K562 (cell line): ENCODE measurements around the gene CAPS. TPM values are rescaled to one million over a fixed set of nuclear protein-coding genes. Genes with fewer than 3 reads are reported as not detected.
"Not testable (repeated sequence)": the region's sequence is repeated elsewhere in the genome, so short reads cannot be mapped to it uniquely, and the experiment has no call there.

Source experiments
- ATAC-seq: fragments of 200-7000 bp; cut with Tn5 transposase; 3 replicates; pipeline ENCODE4 v1.9.1; 2020; ENCODE audit warnings: moderate library complexity
- BruUV-seq: library from RNA; stranded (reverse); fragments of 400-500 nt; replicated peaks from 2 replicates; lab custom pipeline; 2021; lab: Mats Ljungman, UMichigan
- CTCF ChIA-PET: fragments of 300-600 bp; formaldehyde crosslinking; extraction: SDS; loops from one replicate; lab custom pipeline; 2021; ENCODE audit warnings: low intra/inter-chr PET ratio; lab: Yijun Ruan, JAX
- POLR2A ChIA-PET: fragments of 300-600, 350-650 bp; sonication (Branson Sonifier 250); formaldehyde crosslinking; extraction: SDS; loops from one replicate; lab custom pipeline; 2021; ENCODE audit warnings: antibody characterized with exemption, inconsistent platforms; lab: Yijun Ruan, JAX
- DNase-seq, 4 experiments: peaks; one replicate each; pipeline versions ENCODE4 v3.0.0 to v3.0.0-alpha.2; 2011 to 2018; ENCODE audit warnings: low spot score in 3 of 4, mixed read lengths in 3 of 4; ENCODE audit errors: extremely low read depth in 1 of 4
- FAIRE-seq: peaks from 2 replicates; lab custom pipeline; 2011; peaks lifted over from hg19 to GRCh38; lab: Jason Lieb, UNC
- H2AFZ ChIP-seq: 2 replicates; pipeline ENCODE4 v1.6.0; 2011; ENCODE audit warnings: low read depth, low read length, control low read depth, inconsistent platforms
- H3K27ac ChIP-seq: fragments of 200-600 bp; 3 replicates; pipeline ENCODE4 v1.8.0; 2011; ENCODE audit warnings: low read depth, mild to moderate bottlenecking, control low read depth, inconsistent platforms, low read length, moderate library complexity, mixed read lengths; ENCODE audit errors: extremely low read depth
- H3K27me3 ChIP-seq, 2 experiments: fragments of 300-600 bp in 1 of 2; 2 replicates in 1 of 2; 3 replicates in 1 of 2; pipeline versions ENCODE4 v1.6.0 to v1.8.0; 2011; ENCODE audit warnings: inconsistent platforms in 2 of 2, low read length in 2 of 2, mild to moderate bottlenecking in 1 of 2, mixed read lengths in 1 of 2, moderate library complexity in 1 of 2; ENCODE audit not compliant: control insufficient read depth in 2 of 2, insufficient read depth in 2 of 2
- H3K36me3 ChIP-seq: fragments of 300-600 bp; 3 replicates; pipeline ENCODE4 v1.8.0; 2011; ENCODE audit warnings: mild to moderate bottlenecking, low read length, inconsistent platforms; ENCODE audit not compliant: control insufficient read depth, insufficient read depth
- H3K4me1 ChIP-seq, 2 experiments: fragments of 200-600 bp in 1 of 2; replicated peaks in 1 of 2; 2 replicates in 1 of 2; 3 replicates in 1 of 2; pipeline versions ENCODE4 v1.5.1 to v1.8.0; 2011; ENCODE audit warnings: inconsistent platforms in 2 of 2, low read length in 2 of 2, mild to moderate bottlenecking in 1 of 2, mixed read lengths in 1 of 2, moderate library complexity in 1 of 2; ENCODE audit not compliant: control insufficient read depth in 2 of 2, insufficient read depth in 2 of 2
- H3K4me2 ChIP-seq: 2 replicates; pipeline ENCODE4 v1.6.1; 2011; ENCODE audit warnings: low read length, control low read depth, inconsistent platforms, mixed read lengths; ENCODE audit not compliant: insufficient read depth
- H3K4me3 ChIP-seq: fragments of 200-600 bp; sonication (generic), shearing (Covaris generic); 2 replicates; pipeline ENCODE4 v1.5.1; 2016; ENCODE audit warnings: control low read depth, inconsistent platforms
- H3K79me2 ChIP-seq: fragments of 200-600 bp; 3 replicates; pipeline ENCODE4 v1.8.0; 2011; ENCODE audit warnings: low read length, inconsistent platforms; ENCODE audit not compliant: control insufficient read depth, insufficient read depth
- H3K9ac ChIP-seq, 2 experiments: 2 replicates each; pipeline versions ENCODE4 v1.6.0 to v1.6.1; 2011; ENCODE audit warnings: low read depth in 2 of 2, low read length in 2 of 2, control low read depth in 1 of 2, inconsistent platforms in 1 of 2, mild to moderate bottlenecking in 1 of 2, mixed read lengths in 1 of 2; ENCODE audit not compliant: insufficient read depth in 1 of 2
- H3K9me1 ChIP-seq: one replicate; pipeline ENCODE4 v1.6.0; 2011; ENCODE audit warnings: inconsistent platforms, mild to moderate bottlenecking, low read length, moderate library complexity; ENCODE audit not compliant: control insufficient read depth, insufficient read depth
- H3K9me3 ChIP-seq: replicated peaks from 2 replicates; pipeline ENCODE4 v1.5.1; 2011; ENCODE audit warnings: low read depth, low read length, inconsistent platforms; ENCODE audit not compliant: control insufficient read depth, insufficient read depth
- H4K20me1 ChIP-seq: replicated peaks from 2 replicates; pipeline ENCODE4 v1.6.1; 2011; ENCODE audit warnings: low read length, inconsistent platforms, mixed read lengths; ENCODE audit not compliant: control insufficient read depth, insufficient read depth
- NFIC ChIP-seq: fragments of 450-650 bp; IDR thresholded peaks from 2 replicates; pipeline ENCODE4 v1.6.1; 2017; ENCODE audit warnings: mild to moderate bottlenecking, inconsistent platforms
- SMARCE1 ChIP-seq: fragments of 450-650 bp; IDR thresholded peaks from 2 replicates; pipeline ENCODE4 v1.7.1; 2016; ENCODE audit warnings: mild to moderate bottlenecking
- ZNF12 ChIP-seq: sonication (generic); formaldehyde crosslinking; IDR thresholded peaks from 2 replicates; pipeline ENCODE4 v1.4.0; 2020; ENCODE audit warnings: mild to moderate bottlenecking, missing genetic modification reagents
- WGBS: fragments of 100-300 bp; shearing (Covaris generic); methylation state at CpG from one replicate; pipeline ENCODE4 v1.1.6; 2016; ENCODE audit warnings: low coverage, mixed read lengths; ENCODE audit not compliant: insufficient coverage; ENCODE audit errors: missing lambda C conversion rate; 5-methylcytosine and 5-hydroxymethylcytosine counted together
- in situ Hi-C: fragments of 300-500 bp; cut with MboI; formaldehyde crosslinking; loops from 4 replicates; pipeline ENCODE4 v1.15.0; 2018; ENCODE audit warnings: inconsistent platforms, mixed read lengths
- intact Hi-C: fragments of 100-400 bp; cut with micrococcal nuclease; formaldehyde crosslinking; loops from 2 replicates; pipeline ENCODE4 v1.14.2; 2022
- polyA plus RNA-seq, 8 experiments: library from polyadenylated mRNA; depleted of rRNA in 4 of 8; stranded (reverse) in 5 of 8; unstranded in 3 of 8; fragments of >200 nt; fragmentation: Nextera tagmentation in 2 of 8; fragmentation: Illumina TruSeq in 1 of 8; extraction: Ambion mirVana in 2 of 8; extraction: Trizol in 1 of 8; gene quantifications; 2 replicates each; pipeline versions ENCODE4 v1.2.1 to v1.2.3, GENCODE V29; 2011 to 2014; ENCODE audit warnings: inconsistent platforms in 1 of 8, missing spikeins in 1 of 8
- total RNA-seq, 7 experiments: library from RNA; depleted of rRNA in 6 of 7; stranded (reverse); fragments of >200 nt in 6 of 7; fragmentation: Illumina TruSeq in 2 of 7; extraction: Trizol in 2 of 7; gene quantifications; 2 replicates each; pipeline versions ENCODE4 v1.2.1 to v1.2.3, GENCODE V29; 2011 to 2021; ENCODE audit warnings: low replicate concordance in 1 of 7

Gene CAPS
- total and polyA plus RNA-seq, 9 of the 15 experiments (the other 6 are each of a cell fraction or from before 2014, with no cell fraction given): 0.15 to 4.0 (median 0.91) TPM

DNA sequence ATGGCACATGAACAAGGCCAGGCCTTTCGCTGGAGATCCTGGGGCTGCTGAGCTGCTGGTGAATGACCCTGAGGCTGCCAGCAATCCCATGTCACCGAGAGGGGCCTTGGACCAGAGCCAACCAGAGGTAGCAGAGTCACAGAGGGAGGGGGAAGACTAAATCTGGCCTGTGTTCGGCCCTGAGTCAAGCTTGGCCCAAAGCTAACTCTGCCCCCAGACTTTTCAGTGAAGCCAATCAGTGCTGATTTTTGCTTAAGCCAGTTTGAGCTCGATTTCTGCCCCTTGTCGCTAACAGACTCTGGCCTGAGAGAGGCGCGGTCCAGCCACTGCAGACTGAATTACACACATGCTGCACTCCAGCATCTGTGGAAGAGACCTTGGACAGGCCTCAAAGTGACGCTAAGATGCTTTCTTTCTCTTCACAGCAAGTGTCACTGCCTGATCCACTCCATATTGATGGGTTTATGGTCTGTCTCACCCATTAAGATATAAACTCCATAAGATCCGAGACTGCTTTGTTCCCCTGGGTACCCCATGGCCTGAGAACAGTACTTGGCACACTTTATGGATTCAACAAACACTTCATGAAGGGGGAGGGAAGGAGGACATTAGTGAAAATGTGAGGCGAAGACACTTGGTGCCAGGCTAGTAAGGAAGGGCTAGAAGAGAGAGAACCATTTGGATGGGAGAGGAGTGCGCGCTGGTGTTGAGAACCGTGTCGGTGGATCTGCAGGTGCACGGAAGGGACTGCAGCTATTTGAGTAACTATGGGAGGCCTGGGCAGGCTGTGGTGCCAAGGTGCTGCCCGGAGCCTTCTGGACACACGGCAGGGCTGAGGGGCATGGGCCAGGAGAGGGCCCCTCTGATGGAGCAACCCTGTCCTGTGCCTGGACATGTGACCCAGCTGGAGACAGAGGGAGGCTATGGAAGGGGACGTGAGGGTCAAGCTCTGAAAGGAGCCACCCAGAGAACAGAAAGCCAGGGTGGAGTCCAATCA, 46.2 kb downstream of the CAPS start:
- 82% methylated on average over 16 of the region's 18 CpGs for WGBS
- intact Hi-C loops: no loop called here
- TF ChIP-seq ZNF12 (no peak), NFIC (peak; percentile 69), SMARCE1 (no peak)

GRCh38 chr19:5961641-5961968, 47.6 kb downstream of the CAPS start:
- Histone ChIP-seq H3K36me3 (peaks cover 40% of the 10 kb centered on the region; the same call in 2 of the 3 replicates), H3K9ac (peak overlapping the region in 1 of 2 experiments; percentile 72; a peak in 2 of 4 replicates), H3K79me2 (peaks cover 95% of the 10 kb centered on the region), H3K4me1 (peaks cover 6 to 35% of the 10 kb centered on the region in 2 experiments; a peak in 3 of 5 replicates), H4K20me1 (peaks cover 77% of the 10 kb centered on the region)
- H3K4me3 ChIP-seq, intact Hi-C loops, ATAC-seq, H3K9me3 ChIP-seq, H3K4me2 ChIP-seq, H3K27ac ChIP-seq, H2AFZ ChIP-seq, FAIRE-seq, H3K27me3 ChIP-seq, H3K9me1 ChIP-seq, BruUV-seq, DNase-seq, in situ Hi-C loops: not testable (repeated sequence)
- POLR2A ChIA-PET: interaction anchor here (0.5 kb wide), 1 partner anchor 171 kb away, joined by 3 read pairs; the partner anchor contains the start of gene DUS3L
- WGBS: 91% methylated on average over 6 of the region's 6 CpGs
- CTCF ChIA-PET: interaction anchor here (0.6 kb wide), 1 partner anchor 337 kb away, joined by 4 read pairs; no protein-coding TSS in a partner anchor

More for the DNA sequence above, 46.2 kb downstream of the CAPS start:
- no peak overlapping the region for H3K4me2 ChIP-seq
- H4K20me1 ChIP-seq: peaks cover 75% of the 10 kb centered on the region
- FAIRE-seq (no peak), ATAC-seq (no peak), DNase-seq (no peak)
- H3K4me3 ChIP-seq: no peak overlapping the region
- peaks cover 27% of the 10 kb centered on the region; the same call in 2 of the 3 replicates for H3K36me3 ChIP-seq
- ChIA-PET CTCF (no interaction called here), POLR2A (interaction anchor here (0.7 to 1.7 kb wide), 5 partner anchors 8 to 18 kb away, joined by 3 to 8 read pairs (median 3); partner anchors contain the start of gene RANBP3)
- no peaks in the 10 kb centered on the region for H3K9me3 ChIP-seq
- H2AFZ ChIP-seq: no peak overlapping the region
- no peak overlapping the region for H3K27ac ChIP-seq
- H3K4me1 ChIP-seq: peaks cover 17 to 40% of the 10 kb centered on the region in 2 experiments; a peak in 4 of 5 replicates
- no TSS peak for BruUV-seq
- peaks cover 95% of the 10 kb centered on the region for H3K79me2 ChIP-seq
- H3K9ac ChIP-seq: 0 out of 4 replicates have a peak overlapping the region, but pooled peaks of 1 of the 2 experiments have one; percentile 50
- H3K27me3 ChIP-seq: no peaks in the 10 kb centered on the region
- in situ Hi-C loops: no loop called here
- H3K9me1 ChIP-seq: peaks cover 10% of the 10 kb centered on the region
